Naive B cell (primary cell): ENCODE data around the gene TRIP13. TPM values are rescaled to one million over a fixed set of nuclear protein-coding genes. Genes with fewer than 3 reads are reported as not detected.

Experiments used
- ATAC-seq, 2 donors: fragments of 150-1000 bp; cut with Tn5 transposase; 2 replicates each; pipeline ENCODE4 v1.10.0; 2021; ENCODE audit warnings: low read depth in 2 of 2, mild to moderate bottlenecking in 2 of 2, moderate library complexity in 2 of 2
- DNase-seq: peaks from one replicate; pipeline ENCODE4 v3.0.0; 2022
- H3K27ac Mint-ChIP-seq, 6 donors: one replicate each; pipeline ENCODE4 v1.8.0; 2020 to 2022; ENCODE audit warnings: mild to moderate bottlenecking in 6 of 6, mixed read lengths in 6 of 6, moderate library complexity in 5 of 6, inconsistent platforms in 2 of 6
- H3K27me3 Mint-ChIP-seq, 3 donors: one replicate each; pipeline ENCODE4 v1.8.0; 2021 to 2022; ENCODE audit warnings: mixed read lengths in 3 of 3, mild to moderate bottlenecking in 1 of 3
- H3K36me3 Mint-ChIP-seq, 2 donors: one replicate each; pipeline ENCODE4 v1.8.0; 2020 to 2022; ENCODE audit warnings: mixed read lengths in 2 of 2, inconsistent platforms in 1 of 2, mild to moderate bottlenecking in 1 of 2
- H3K4me1 Mint-ChIP-seq, 3 donors: one replicate each; pipeline ENCODE4 v1.8.0; 2020 to 2022; ENCODE audit warnings: mixed read lengths in 3 of 3, inconsistent platforms in 1 of 3, mild to moderate bottlenecking in 1 of 3, moderate library complexity in 1 of 3
- H3K4me3 Mint-ChIP-seq, 8 donors: one replicate each; pipeline ENCODE4 v1.8.0; 2020 to 2022; ENCODE audit warnings: mild to moderate bottlenecking in 8 of 8, mixed read lengths in 8 of 8, moderate library complexity in 8 of 8, inconsistent platforms in 2 of 8
- H3K9me3 Mint-ChIP-seq, 7 donors: one replicate each; pipeline ENCODE4 v1.8.0; 2020 to 2022; ENCODE audit warnings: mixed read lengths in 7 of 7, mild to moderate bottlenecking in 5 of 7, inconsistent platforms in 2 of 7, moderate library complexity in 1 of 7
- polyA plus RNA-seq, 6 donors: library from polyadenylated mRNA; unstranded; fragments of 300-500 nt; fragmentation: Illumina TruSeq; gene quantifications; one replicate each; pipeline ENCODE4 v1.2.3, GENCODE V29; 2021; ENCODE audit warnings: low read depth in 6 of 6

The TRIP13 gene
- polyA plus RNA-seq, 6 donors from 2014 or later = 1.2 to 3.1 (median 1.8) TPM; not detected in 1

DNA sequence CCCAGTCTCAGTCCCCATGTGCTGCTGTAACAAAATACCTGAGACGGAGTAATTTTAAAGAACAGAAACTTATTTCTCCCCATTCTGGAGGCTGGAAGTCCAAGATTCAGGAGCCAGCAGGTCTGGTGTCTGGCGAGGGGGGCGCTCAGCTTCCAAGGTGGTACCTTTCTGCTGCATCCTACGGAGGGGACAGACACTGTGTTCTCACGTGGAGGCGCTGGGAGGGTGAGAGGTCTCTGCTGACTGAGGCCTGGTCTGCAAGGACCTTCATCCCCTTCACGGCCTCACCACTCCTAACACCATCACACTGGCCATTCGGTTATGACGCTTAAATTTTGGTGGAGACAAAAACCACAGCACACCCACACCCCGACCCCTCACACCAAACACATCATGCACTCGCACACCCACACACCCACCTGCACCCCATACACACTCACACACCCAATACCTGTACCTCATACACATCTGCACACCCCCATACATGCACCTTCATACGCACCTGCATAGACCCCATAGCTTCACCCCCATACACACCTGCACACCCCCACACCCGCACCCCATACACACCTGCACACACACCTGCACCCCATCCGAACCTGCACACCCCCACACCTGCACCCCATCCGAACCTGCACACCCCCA is 32.1 kb upstream of the TRIP13 start:
- Mint-ChIP-seq H3K36me3 (no peaks in the 10 kb centered on the region), H3K9me3 (no peaks in the 10 kb centered on the region), H3K27me3 (no peaks in the 10 kb centered on the region), H3K4me1 (peaks cover 3 to 5% (median 4%) of the 10 kb centered on the region in 3 donors), H3K4me3 (no peak overlapping the region), H3K27ac (peak overlapping the region in 1 of 6 donors; percentile 69)
- ATAC-seq (no peak), DNase-seq (no peak)

DNA sequence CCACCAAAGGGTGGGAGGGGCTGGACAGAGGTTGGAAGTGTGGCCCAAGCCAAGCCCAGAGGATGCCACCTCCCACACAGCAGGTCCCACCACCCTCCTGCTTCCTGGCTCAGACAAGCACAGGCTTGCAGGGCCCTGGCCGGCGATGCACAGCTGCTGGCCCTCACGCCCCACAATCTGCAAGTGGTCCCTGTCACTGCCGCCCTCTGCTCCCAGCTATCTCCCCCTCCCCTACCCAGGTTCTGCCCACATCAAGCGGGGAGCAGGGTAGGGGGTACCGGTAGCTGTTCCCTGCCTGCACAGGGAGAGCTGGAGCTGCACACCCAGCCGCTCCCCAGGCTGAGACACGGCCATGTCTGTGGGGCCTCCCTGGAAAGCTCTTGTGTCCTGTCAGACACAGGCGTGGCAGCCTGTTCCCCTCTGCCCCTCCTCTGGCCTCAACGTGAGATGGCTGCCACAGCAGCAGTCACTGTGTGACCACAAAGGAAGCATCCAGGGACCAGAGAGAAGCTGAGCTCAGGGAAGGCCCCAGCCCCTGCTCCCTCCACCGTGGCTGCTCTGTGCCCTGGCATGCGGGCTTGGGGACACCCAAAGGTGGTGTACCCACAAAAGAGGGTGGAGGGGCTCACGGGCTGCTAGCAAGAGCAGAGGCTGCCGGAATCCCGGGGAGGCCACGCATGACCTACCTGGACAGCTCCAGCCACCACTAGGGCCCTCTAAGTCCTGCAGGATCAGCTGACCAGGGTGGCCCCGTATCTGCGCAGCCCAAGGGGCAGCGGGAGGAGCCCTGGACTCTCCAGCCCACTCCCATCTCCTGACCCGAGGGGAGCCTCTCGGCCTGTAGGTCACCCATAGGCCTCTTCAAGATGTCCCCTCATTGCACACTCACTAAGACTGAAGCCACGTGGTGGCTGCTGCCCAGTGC is 31.0 kb upstream of the TRIP13 start:
- peak overlapping the region in 1 of 6 donors; percentile 53 for H3K27ac Mint-ChIP-seq
- peaks cover 7% of the 10 kb centered on the region in 2 donors for H3K36me3 Mint-ChIP-seq
- H3K27me3 Mint-ChIP-seq = no peaks in the 10 kb centered on the region
- ATAC-seq (no peak), DNase-seq (no peak)
- H3K4me1 Mint-ChIP-seq = peaks cover 3 to 5% (median 4%) of the 10 kb centered on the region in 3 donors
- H3K4me3 Mint-ChIP-seq = peak overlapping the region in 1 of 8 donors; percentile 1
- no peaks in the 10 kb centered on the region for H3K9me3 Mint-ChIP-seq

DNA sequence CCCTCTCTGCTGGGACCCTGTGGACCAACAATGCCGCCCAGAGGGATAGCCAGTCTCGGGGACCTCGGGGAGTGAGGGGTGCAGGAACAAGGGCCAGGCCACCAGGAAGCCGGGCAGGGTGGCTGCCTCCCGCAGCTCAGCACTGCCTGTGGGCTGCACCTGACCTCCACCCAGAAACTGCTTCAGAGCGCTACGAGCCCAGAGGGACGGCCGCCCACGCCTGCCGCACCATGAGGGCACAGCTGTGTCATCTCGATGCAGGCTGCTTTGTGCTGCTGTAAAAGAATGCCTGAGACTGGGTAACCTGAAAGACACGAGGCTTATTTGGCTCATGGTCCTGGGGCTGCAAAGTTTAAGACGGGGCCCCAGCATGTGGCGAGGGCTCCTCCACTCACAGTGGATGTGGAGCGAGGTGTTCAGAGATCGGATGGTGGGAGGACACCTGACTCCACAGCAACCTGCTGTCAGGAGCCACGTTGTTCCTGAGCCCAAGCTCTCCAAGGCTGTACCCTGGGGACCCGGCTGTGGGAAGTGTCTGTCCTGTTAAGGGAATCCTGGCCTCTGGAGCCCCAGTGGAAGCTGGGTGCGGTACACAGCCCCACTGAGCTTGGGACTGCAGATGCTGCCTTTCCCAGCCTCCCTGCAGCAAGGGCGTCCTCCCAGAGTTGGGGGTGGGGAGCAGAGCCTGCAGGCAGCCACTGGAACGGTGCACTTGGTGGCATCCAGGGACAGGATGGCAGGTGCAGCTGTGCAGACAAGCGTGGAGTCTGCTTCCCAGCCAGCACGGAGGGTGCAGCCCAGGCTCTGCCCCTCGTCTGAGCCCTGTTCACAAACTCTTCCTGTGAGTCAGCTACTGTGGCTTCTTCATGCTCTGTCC is 30.1 kb upstream of the TRIP13 start:
- no peak overlapping the region for H3K4me3 Mint-ChIP-seq
- H3K9me3 Mint-ChIP-seq = no peaks in the 10 kb centered on the region
- H3K4me1 Mint-ChIP-seq = peaks cover 3 to 5% (median 4%) of the 10 kb centered on the region in 3 donors
- DNase-seq (no peak), ATAC-seq (no peak)
- H3K36me3 Mint-ChIP-seq = peaks cover 12 to 14% of the 10 kb centered on the region in 2 donors
- H3K27ac Mint-ChIP-seq = no peak overlapping the region
- H3K27me3 Mint-ChIP-seq = no peaks in the 10 kb centered on the region

DNA sequence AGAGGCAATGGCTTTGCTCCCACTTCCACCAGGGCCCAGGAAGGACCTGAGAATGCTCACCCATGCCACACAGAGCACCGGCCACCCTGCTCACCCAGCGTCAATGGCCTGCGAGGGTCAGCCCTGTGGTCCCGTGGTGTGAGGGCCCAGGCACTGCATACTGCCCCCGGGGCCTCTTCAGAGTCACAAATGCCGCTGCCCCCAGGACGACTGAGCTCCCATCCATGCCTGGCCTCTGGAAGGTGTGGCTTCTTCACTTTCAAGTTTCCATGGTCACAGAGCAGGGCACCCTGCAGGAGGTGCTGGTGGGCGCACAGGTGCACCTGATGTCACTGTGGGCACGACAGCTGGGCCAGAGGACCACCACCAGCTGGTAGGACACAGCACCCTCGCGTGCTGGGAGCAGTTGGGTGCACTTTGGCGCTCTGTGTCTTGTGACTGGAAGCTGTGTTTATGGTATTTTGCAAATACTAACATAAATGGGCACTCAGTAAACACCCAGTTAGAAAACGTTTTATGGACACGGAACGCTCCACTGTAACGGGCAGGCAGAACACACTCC is 29.4 kb upstream of the TRIP13 start:
- peaks cover 18 to 21% of the 10 kb centered on the region in 2 donors for H3K36me3 Mint-ChIP-seq
- DNase-seq = no peak
- ATAC-seq = no peak
- no peaks in the 10 kb centered on the region for H3K27me3 Mint-ChIP-seq
- no peaks in the 10 kb centered on the region for H3K9me3 Mint-ChIP-seq
- no peak overlapping the region for H3K4me3 Mint-ChIP-seq
- H3K27ac Mint-ChIP-seq = no peak overlapping the region
- H3K4me1 Mint-ChIP-seq = peaks cover 3 to 5% (median 4%) of the 10 kb centered on the region in 3 donors

DNA sequence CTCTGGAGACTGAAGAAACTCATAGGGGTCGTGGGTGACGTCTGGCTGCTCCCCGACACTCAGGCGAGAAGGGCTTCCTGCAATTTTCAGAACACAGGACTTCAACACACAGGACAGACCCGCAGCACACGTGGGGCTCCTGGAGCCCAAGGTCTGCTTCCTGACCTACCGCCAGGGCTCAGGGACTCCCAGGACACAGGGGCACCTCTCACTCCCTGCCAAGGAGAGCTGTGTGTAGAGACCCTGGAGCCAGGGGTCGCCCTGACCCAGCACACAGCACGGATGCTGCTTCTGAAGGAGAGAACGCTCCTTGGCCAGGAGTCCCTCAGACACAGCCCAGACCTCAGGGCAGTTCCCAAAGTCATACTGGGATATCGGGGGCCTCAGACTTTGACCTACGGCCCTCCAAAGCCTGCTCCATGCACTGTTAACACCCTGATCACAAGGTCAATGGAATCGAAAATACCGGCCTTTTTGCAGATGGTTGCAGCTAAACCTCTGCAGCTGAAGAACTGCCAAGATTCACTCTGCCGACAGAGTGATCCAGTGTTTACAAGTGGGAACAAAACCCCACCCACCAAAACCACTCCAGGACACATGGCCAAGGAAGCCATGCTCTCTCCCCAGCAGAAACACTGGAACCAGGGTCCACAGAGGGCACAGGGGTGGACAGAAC is 28.1 kb upstream of the TRIP13 start:
- Mint-ChIP-seq H3K27ac (peak overlapping the region in 1 of 6 donors; percentile 62), H3K27me3 (no peaks in the 10 kb centered on the region), H3K36me3 (peaks cover 18 to 28% of the 10 kb centered on the region in 2 donors), H3K4me1 (peaks cover 0 to 4% (median 3%) of the 10 kb centered on the region in 3 donors), H3K4me3 (no peak overlapping the region), H3K9me3 (no peaks in the 10 kb centered on the region)
- DNase-seq (no peak), ATAC-seq (no peak)

DNA sequence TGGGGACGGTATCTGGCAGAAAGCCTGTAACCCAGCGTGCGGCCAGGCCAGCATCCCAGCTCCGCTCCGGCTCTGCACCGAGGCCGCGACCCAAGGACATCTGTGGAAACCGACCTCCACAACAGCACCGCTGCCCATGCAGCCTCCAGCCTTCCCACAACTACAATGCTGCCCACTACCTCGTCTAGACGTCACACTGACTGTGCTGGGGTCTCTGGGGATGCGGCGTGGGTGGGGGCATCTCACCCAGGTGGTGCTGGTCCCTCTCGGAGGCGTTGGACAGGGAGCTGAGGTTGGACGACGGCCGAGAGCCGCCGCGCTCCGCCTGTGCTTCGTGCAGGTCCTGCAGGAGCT is 27.5 kb upstream of the TRIP13 start:
- DNase-seq (no peak), ATAC-seq (no peak)
- Mint-ChIP-seq H3K4me3 (no peak overlapping the region), H3K27me3 (no peaks in the 10 kb centered on the region), H3K27ac (no peak overlapping the region), H3K36me3 (peaks cover 18 to 34% of the 10 kb centered on the region in 2 donors), H3K9me3 (no peaks in the 10 kb centered on the region), H3K4me1 (peaks cover 0 to 4% (median 3%) of the 10 kb centered on the region in 3 donors)

DNA sequence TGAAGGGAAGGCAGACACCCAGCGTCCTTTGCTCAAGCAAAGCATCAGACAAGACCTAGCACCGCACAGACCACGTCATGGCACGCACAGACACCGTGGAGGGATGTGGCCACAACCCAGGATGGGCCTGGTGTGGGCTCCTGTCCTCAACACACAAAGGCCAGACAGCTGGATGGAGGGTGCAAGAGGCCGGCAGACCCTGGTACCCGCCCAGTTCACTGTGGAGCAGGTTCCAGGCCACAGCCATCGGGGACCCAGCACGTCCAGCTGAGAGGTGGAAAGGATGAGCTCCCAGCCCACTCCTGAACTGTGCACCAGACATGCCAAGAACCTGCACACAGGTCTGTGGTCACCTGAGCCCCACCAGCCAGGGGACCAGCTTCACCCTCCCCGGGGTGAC is 26.9 kb upstream of the TRIP13 start:
- ATAC-seq (no peak), DNase-seq (no peak)
- no peaks in the 10 kb centered on the region for H3K27me3 Mint-ChIP-seq
- peaks cover 0 to 2% (median 2%) of the 10 kb centered on the region in 3 donors for H3K4me1 Mint-ChIP-seq
- H3K9me3 Mint-ChIP-seq = no peaks in the 10 kb centered on the region
- peaks cover 18 to 39% of the 10 kb centered on the region in 2 donors for H3K36me3 Mint-ChIP-seq
- H3K27ac Mint-ChIP-seq = peak overlapping the region in 1 of 6 donors; percentile 60
- H3K4me3 Mint-ChIP-seq = no peak overlapping the region

DNA sequence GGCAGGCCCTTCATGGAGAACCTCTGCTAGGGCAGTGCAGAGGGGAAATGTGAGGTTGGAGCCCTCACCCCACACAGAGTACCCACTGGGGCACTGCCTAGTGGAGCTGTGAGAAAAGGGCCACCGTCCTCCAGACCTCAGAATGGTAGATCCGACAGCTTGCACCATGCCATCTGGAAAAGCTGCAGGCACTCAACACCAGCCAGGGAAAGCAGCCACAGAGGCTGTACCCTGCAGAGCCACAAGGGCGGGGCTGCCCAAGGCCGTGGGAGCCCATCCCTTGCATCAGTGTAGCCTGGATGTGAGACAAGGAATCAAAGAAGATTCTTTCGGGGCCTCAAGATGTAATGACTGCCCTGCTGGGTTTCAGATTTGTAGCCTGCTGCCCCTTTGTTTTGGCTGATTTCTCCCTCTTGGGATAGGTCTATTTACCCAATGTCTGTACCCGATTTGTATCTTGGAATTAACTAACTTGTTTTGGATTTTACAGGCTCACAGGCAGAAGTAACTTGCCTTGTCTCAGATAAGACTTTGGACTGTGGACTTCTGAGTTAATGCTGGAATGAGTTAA is 25.3 kb upstream of the TRIP13 start:
- Mint-ChIP-seq H3K4me1 (no peaks in the 10 kb centered on the region), H3K27ac (no peak overlapping the region), H3K36me3 (peaks cover 25 to 39% of the 10 kb centered on the region in 2 donors), H3K4me3 (no peak overlapping the region), H3K9me3 (no peaks in the 10 kb centered on the region), H3K27me3 (no peaks in the 10 kb centered on the region)
- ATAC-seq (no peak), DNase-seq (no peak)

DNA sequence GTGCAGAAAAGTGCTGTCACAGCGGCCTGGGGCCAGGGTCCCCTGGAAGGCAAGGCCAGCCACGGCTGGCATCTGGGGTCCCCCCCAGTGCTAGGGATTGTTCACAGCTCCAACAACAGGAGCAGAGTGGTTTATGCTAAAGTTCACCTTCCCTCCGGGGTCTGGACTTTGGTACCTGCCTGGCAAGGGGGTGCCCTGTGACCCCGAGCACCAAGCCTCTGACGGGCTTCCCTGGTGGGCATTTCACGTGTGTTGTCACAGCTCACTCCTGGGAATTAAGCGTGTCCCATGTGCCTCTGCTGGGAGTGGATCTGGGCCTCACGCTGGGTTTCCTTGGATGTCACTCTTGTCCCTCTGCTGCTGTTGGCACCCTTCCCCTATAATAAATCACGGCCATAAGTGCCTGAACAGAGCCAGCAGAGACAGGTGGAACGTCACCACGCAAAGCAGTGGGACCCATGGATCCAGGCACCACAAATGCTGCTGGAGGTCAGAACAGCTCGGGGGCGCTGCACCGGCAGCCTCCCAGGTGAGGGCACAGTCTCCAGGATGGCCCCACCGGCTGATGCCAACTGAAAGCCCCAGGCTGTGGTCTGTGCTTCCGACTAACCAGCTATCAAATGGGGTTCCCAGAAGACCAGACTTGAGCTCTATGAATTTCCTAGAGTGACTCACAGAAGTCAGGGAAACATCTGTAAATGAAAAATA is 24.1 kb upstream of the TRIP13 start:
- peak overlapping the region in 1 of 6 donors; percentile 54 for H3K27ac Mint-ChIP-seq
- H3K9me3 Mint-ChIP-seq = no peaks in the 10 kb centered on the region
- H3K4me3 Mint-ChIP-seq = no peak overlapping the region
- peaks cover 25 to 39% of the 10 kb centered on the region in 2 donors for H3K36me3 Mint-ChIP-seq
- no peak for ATAC-seq
- H3K27me3 Mint-ChIP-seq = no peaks in the 10 kb centered on the region
- DNase-seq = no peak
- peaks cover 5 to 6% (median 5%) of the 10 kb centered on the region in 3 donors for H3K4me1 Mint-ChIP-seq

DNA sequence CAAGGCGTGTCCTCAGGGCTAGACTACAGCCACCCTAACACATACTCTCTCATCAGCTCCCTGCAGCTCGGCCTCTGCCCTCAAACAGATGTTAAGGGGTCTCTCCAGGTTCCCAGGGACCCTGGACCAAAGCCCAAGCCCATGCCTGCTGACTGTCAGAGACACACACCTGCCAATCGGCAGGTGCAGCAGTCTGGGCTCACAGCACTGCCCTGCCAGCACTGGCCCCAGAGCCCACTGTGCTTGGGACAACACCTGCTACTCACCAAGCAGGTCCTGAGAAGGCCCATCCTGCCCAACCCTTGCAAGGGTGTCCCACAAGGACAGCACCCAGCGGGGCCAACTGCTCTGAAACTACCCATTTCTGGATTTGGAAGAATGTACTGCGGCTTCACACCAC is 21.7 kb upstream of the TRIP13 start:
- Mint-ChIP-seq H3K4me3 (no peak overlapping the region), H3K36me3 (peaks cover 30 to 54% of the 10 kb centered on the region in 2 donors), H3K27ac (no peak overlapping the region), H3K27me3 (no peaks in the 10 kb centered on the region), H3K9me3 (no peaks in the 10 kb centered on the region), H3K4me1 (peaks cover 6 to 10% (median 7%) of the 10 kb centered on the region in 3 donors)
- ATAC-seq = no peak
- DNase-seq = no peak

DNA sequence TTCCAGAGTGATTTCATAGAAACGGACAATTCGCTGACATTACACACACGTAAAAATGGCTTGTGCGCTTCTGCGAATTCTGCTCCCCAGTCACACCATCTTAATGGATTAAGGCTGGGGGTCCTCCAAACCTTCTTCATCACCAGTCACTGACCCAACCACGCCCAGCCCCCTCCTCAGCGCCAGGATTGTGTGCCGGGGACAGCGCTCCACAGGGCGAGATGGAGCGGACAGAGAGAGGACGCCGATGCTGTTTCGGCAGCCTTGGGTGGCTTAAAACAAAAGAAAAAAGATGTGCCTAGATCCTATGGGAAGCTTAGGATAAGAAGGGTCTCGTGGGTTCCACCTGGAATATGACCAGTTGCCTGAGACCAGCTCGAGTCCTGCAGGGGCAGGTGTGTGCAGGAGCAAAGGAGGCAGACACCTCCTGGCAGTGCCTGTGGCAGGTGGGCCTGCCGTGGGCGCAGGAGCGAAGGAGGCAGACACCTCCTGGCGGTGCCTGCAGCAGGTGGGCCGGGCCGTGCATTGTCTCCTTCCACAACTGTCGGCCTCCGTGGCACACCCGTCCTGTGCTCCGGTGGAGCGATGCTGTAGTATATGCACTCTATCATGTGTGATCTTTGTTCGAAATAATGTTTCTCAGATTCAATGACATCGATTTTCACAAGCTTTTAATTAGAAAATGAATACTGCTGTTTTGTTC is 20.9 kb upstream of the TRIP13 start:
- Mint-ChIP-seq H3K4me3 (no peak overlapping the region), H3K27ac (peak overlapping the region in 1 of 6 donors; percentile 80), H3K4me1 (peaks cover 6 to 10% (median 7%) of the 10 kb centered on the region in 3 donors), H3K36me3 (peaks cover 23 to 48% of the 10 kb centered on the region in 2 donors), H3K27me3 (no peaks in the 10 kb centered on the region), H3K9me3 (no peaks in the 10 kb centered on the region)
- DNase-seq = no peak
- ATAC-seq = no peak
